Measurements from ENCODE around the gene CREB1.

DNA sequence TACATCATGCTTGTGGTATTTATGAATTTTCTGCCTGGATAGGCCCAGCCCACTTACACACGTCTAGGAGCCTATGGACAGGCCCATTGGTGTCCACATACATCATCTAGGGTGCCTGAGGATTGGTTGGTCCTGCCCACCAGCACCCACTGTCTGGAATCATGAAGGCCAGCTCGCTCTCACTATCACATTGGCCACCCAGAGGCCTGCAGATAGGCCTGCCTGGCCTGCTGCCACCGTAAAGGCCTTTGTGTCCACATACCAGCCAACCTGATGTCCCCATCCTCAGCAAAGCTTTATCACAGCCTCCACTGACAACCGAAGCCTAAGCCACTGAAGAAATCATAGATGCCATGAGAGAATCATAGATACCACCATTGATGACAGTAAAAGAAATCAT is 55.2 kb downstream of the CREB1 start:
- TF ChIP-seq, protein P1, sequence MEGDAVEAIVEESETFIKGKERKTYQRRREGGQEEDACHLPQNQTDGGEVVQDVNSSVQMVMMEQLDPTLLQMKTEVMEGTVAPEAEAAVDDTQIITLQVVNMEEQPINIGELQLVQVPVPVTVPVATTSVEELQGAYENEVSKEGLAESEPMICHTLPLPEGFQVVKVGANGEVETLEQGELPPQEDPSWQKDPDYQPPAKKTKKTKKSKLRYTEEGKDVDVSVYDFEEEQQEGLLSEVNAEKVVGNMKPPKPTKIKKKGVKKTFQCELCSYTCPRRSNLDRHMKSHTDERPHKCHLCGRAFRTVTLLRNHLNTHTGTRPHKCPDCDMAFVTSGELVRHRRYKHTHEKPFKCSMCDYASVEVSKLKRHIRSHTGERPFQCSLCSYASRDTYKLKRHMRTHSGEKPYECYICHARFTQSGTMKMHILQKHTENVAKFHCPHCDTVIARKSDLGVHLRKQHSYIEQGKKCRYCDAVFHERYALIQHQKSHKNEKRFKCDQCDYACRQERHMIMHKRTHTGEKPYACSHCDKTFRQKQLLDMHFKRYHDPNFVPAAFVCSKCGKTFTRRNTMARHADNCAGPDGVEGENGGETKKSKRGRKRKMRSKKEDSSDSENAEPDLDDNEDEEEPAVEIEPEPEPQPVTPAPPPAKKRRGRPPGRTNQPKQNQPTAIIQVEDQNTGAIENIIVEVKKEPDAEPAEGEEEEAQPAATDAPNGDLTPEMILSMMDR (conservative IDR thresholded peaks at IDR 0.05 in 1 of 2, IDR thresholded peaks at IDR 0.05 in 1 of 2; ENCODE audit: extremely low read depth in 1 of 2, insufficient read depth in 1 of 2, low read depth in 1 of 2, low read length in 2 of 2): no peak
- TF ChIP-seq EZH2 (IDR thresholded peaks at IDR 0.05; ENCODE audit: borderline replicate concordance, low read length): no peak
